HepG2 (cell line): ENCODE measurements around the gene ESPN. TPM values are rescaled to one million over a fixed set of nuclear protein-coding genes. Genes with fewer than 3 reads are reported as not detected.

Experiments used
- BCL6 ChIP-seq: IDR thresholded peaks from 2 replicates; pipeline ENCODE4 v1.6.1; 2016; ENCODE audit warnings: missing genetic modification reagents, missing compliant biosample characterization
- FOSL2 ChIP-seq: sonication (generic); formaldehyde crosslinking; IDR thresholded peaks from 2 replicates; pipeline ENCODE4 v1.4.0; 2020; ENCODE audit warnings: missing genetic modification reagents
- JARID2 ChIP-seq: sonication (generic); formaldehyde crosslinking; IDR thresholded peaks from 2 replicates; pipeline ENCODE4 v1.8.1; 2023; ENCODE audit warnings: missing genetic modification reagents, inconsistent platforms; ENCODE audit not compliant: insufficient replicate concordance
- KDM4B ChIP-seq: sonication (generic); formaldehyde crosslinking; IDR thresholded peaks from 2 replicates; pipeline ENCODE4 v1.4.0; 2020; ENCODE audit warnings: missing genetic modification reagents
- LCORL ChIP-seq, 2 experiments: fragments of 450-650 bp in 1 of 2; sonication (generic) in 1 of 2; formaldehyde crosslinking in 1 of 2; IDR thresholded peaks; 2 replicates each; pipeline versions ENCODE4 v1.5.0 to v1.6.1; 2017 to 2020; ENCODE audit warnings: antibody characterized with exemption in 1 of 2, missing genetic modification reagents in 1 of 2
- MXI1 ChIP-seq: IDR thresholded peaks from 3 replicates; pipeline ENCODE4 v1.6.1; 2012; ENCODE audit warnings: low read depth, low read length, inconsistent platforms, borderline replicate concordance
- ZKSCAN1 ChIP-seq: fragments of 150-350 bp; IDR thresholded peaks from 2 replicates; pipeline ENCODE4 v1.6.1; 2014; ENCODE audit warnings: low read length
- ZNF501 ChIP-seq: sonication (generic); formaldehyde crosslinking; IDR thresholded peaks from 2 replicates; pipeline ENCODE4 v1.5.1; 2020; ENCODE audit warnings: mild to moderate bottlenecking, moderate library complexity, missing genetic modification reagents
- ZNF510 ChIP-seq: sonication (generic); formaldehyde crosslinking; IDR thresholded peaks from 2 replicates; pipeline ENCODE4 v1.4.0; 2020; ENCODE audit warnings: low read depth, mild to moderate bottlenecking, missing genetic modification reagents
- ZNF546 ChIP-seq: sonication (generic); formaldehyde crosslinking; conservative IDR thresholded peaks from 2 replicates; pipeline ENCODE4 v1.8.1; 2023; ENCODE audit warnings: mild to moderate bottlenecking, missing genetic modification reagents
- ZNF552 ChIP-seq: sonication (generic); formaldehyde crosslinking; IDR thresholded peaks from 2 replicates; pipeline ENCODE4 v1.9.0; 2022; ENCODE audit warnings: missing genetic modification reagents, mild to moderate bottlenecking, borderline replicate concordance
- ZNF639 ChIP-seq: conservative IDR thresholded peaks from 2 replicates; pipeline ENCODE4 v1.6.1; 2018; ENCODE audit warnings: missing genetic modification reagents
- ZUFSP ChIP-seq: sonication (generic); formaldehyde crosslinking; IDR thresholded peaks from 2 replicates; pipeline ENCODE4 v1.9.0; 2021; ENCODE audit warnings: missing genetic modification reagents, mild to moderate bottlenecking, borderline replicate concordance
- polyA plus RNA-seq, 8 experiments: library from polyadenylated mRNA; depleted of rRNA in 3 of 8; stranded (reverse) in 7 of 8; unstranded in 1 of 8; fragments of >200 nt; fragmentation: Illumina TruSeq in 4 of 8; extraction: Trizol in 4 of 8; gene quantifications; 2 replicates each; pipeline versions ENCODE4 v1.2.1 to v1.2.3, GENCODE V29; 2011 to 2016; ENCODE audit warnings: low read depth in 4 of 8, missing spikeins in 1 of 8, mixed read lengths in 1 of 8; ENCODE audit not compliant: insufficient read depth in 1 of 8
- total RNA-seq, 5 experiments: library from RNA; depleted of rRNA; stranded (reverse); fragments of >200 nt; fragmentation: Illumina TruSeq; extraction: Trizol; gene quantifications; 2 replicates each; pipeline ENCODE4 v1.2.3, GENCODE V29; 2016; ENCODE audit warnings: low read depth in 1 of 5
- TF ChIP-seq, protein P1 (sequence below): sonication (generic); formaldehyde crosslinking; IDR thresholded peaks from 2 replicates; pipeline ENCODE4 v1.8.1; 2023; ENCODE audit warnings: mild to moderate bottlenecking, moderate library complexity, missing genetic modification reagents
- TF ChIP-seq, protein P2 (sequence below): sonication (generic); formaldehyde crosslinking; IDR thresholded peaks from 2 replicates; pipeline ENCODE4 v1.4.0; 2020; ENCODE audit warnings: missing genetic modification reagents
- TF ChIP-seq, protein P3 (sequence below): sonication (generic); formaldehyde crosslinking; IDR thresholded peaks from 2 replicates; pipeline ENCODE4 v1.4.0; 2020; ENCODE audit warnings: missing genetic modification reagents; ENCODE audit errors: not compliant biosample characterization
- TF ChIP-seq, protein P4 (sequence below): sonication (generic); formaldehyde crosslinking; IDR thresholded peaks from 2 replicates; pipeline ENCODE4 v1.5.0; 2020; ENCODE audit warnings: missing genetic modification reagents

The ESPN gene
- total and polyA plus RNA-seq, 2 of the 13 experiments (the other 11 are each of a cell fraction or from before 2014, with no cell fraction given): 48.6 to 54.2 TPM

GRCh38 chr1:6489799-6490180 is 65.2 kb downstream of the ESPN start (continued):
- TF ChIP-seq ZNF501 (CRISPR knock-in tag) (no peak), FOSL2 (CRISPR knock-in tag) (0 out of 2 replicates have a peak, but pooled peaks have one; percentile 4), ZUFSP (CRISPR knock-in tag) (no peak), KDM4B (CRISPR knock-in tag) (no peak), ZKSCAN1 (no peak), ZNF552 (CRISPR knock-in tag) (0 out of 2 replicates have a peak, but pooled peaks have one; percentile 20), ZNF639 (CRISPR knock-in tag) (no peak), ZNF546 (CRISPR knock-in tag) (0 out of 2 replicates have a peak, but pooled peaks have one; percentile 48), LCORL (IDR thresholded peaks at IDR 0.05) (no peak), LCORL (CRISPR knock-in tag; IDR thresholded peaks at IDR 0.05) (no peak), JARID2 (no peak), BCL6 (CRISPR knock-in tag) (0 out of 2 replicates have a peak, but pooled peaks have one; percentile 10), MXI1 (peak; percentile 23; the same call in 1 of the 3 replicates), ZNF510 (CRISPR knock-in tag) (peak; percentile 14; the same call in 1 of the 2 replicates)
- TF ChIP-seq, protein P1, sequence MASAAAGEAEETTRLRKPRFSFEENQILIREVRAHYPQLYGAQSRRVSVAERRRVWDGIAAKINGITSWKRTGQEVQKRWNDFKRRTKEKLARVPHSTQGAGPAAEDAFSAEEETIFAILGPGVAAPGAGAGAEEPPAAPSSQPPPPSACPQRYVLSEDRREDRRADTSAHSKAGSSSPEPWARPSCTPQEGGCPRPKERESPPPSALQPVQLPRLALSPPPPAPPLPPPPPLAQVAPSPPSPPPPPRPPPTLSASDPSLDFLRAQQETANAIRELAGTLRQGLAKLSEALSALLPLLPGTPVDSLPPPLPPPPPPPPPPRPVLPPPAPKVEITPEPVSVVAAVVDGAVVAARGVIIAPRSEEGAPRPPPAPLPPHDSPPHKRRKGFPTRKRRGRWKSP (CRISPR knock-in tag): peak; percentile 42; the same call in 1 of the 2 replicates
- TF ChIP-seq, protein P2, sequence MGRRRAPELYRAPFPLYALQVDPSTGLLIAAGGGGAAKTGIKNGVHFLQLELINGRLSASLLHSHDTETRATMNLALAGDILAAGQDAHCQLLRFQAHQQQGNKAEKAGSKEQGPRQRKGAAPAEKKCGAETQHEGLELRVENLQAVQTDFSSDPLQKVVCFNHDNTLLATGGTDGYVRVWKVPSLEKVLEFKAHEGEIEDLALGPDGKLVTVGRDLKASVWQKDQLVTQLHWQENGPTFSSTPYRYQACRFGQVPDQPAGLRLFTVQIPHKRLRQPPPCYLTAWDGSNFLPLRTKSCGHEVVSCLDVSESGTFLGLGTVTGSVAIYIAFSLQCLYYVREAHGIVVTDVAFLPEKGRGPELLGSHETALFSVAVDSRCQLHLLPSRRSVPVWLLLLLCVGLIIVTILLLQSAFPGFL (CRISPR knock-in tag): no peak
- TF ChIP-seq, protein P3, sequence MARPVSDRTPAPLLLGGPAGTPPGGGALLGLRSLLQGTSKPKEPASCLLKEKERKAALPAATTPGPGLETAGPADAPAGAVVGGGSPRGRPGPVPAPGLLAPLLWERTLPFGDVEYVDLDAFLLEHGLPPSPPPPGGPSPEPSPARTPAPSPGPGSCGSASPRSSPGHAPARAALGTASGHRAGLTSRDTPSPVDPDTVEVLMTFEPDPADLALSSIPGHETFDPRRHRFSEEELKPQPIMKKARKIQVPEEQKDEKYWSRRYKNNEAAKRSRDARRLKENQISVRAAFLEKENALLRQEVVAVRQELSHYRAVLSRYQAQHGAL (CRISPR knock-in tag): no peak
- TF ChIP-seq, protein P4, sequence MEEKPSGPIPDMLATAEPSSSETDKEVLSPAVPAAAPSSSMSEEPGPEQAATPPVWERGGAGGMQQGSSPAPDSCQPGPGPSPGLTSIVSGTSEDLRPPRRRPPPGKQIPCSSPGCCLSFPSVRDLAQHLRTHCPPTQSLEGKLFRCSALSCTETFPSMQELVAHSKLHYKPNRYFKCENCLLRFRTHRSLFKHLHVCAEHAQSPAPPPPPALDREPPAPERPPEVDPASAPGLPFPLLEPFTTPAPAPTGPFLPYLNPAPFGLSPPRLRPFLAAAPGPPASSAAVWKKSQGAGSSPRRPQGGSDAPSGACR (CRISPR knock-in tag): 0 out of 2 replicates have a peak, but pooled peaks have one; percentile 2
